GM13977 (cell line): ENCODE results near the gene LEF1.

Source experiments
- DNase-seq: peaks from one replicate; pipeline ENCODE4 v3.0.0; 2012; ENCODE audit warnings: low spot score
- in situ Hi-C: fragments of 300-500 bp; cut with MboI; formaldehyde crosslinking; loops from one replicate; pipeline ENCODE4 v1.12.0; 2022; ENCODE audit warnings: low sequenced_read_pairs, low pct_unique_long_range_greater_than_20kb, mixed read lengths, inconsistent platforms; ENCODE audit not compliant: unreplicated experiment
- TF ChIP-seq, protein P1 (sequence below): IDR thresholded peaks from 2 replicates; pipeline ENCODE4 v1.5.1; 2012; ENCODE audit warnings: mild to moderate bottlenecking, control low read depth; ENCODE audit not compliant: insufficient read depth; ENCODE audit errors: extremely low read depth, missing control alignments

LEF1 gene

DNA sequence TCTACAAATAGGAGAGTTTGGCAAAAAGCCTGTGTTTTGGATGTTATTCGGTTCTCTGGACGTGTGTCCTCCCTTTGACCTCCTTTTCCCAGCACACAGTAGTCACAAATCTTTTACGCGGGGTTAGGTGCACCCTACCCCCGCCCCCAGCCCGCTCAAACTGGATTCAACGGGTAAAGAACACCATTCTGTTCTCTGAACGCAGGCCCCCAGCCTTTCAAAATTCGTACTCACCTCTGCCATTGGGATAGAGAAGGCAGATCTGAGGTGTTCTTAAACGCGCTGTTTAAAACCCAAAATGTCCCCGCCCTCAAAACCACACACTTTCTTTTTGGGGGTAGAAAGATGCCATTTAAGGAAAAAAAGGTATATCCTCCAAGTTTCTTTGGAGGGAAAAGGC lies 2.7 kb downstream of the LEF1 start:
- TF ChIP-seq, protein P1, sequence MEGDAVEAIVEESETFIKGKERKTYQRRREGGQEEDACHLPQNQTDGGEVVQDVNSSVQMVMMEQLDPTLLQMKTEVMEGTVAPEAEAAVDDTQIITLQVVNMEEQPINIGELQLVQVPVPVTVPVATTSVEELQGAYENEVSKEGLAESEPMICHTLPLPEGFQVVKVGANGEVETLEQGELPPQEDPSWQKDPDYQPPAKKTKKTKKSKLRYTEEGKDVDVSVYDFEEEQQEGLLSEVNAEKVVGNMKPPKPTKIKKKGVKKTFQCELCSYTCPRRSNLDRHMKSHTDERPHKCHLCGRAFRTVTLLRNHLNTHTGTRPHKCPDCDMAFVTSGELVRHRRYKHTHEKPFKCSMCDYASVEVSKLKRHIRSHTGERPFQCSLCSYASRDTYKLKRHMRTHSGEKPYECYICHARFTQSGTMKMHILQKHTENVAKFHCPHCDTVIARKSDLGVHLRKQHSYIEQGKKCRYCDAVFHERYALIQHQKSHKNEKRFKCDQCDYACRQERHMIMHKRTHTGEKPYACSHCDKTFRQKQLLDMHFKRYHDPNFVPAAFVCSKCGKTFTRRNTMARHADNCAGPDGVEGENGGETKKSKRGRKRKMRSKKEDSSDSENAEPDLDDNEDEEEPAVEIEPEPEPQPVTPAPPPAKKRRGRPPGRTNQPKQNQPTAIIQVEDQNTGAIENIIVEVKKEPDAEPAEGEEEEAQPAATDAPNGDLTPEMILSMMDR = no peak
- in situ Hi-C loops = no loop called here
- no peak for DNase-seq

DNA sequence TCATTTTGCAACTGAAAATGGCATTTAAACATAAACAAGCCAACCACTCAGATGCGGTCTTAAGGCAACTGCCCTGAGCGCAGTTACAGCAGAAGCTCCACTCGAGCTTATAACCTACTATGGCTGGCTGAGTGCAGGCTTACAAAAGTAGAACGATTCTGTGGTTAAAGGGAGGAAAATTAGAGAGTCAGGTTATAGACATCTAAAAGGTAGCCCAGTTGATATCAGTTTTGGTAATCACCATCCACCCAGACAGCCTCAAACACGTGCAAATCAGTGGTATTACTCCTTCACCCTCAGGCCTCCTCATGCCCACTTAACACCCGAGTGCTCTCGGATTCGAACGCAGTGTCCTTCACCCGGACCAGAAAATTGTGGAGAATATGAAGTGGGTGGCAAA lies 3.1 kb downstream of the LEF1 start:
- in situ Hi-C loops = no loop called here
- TF ChIP-seq, protein P1 = no peak
- no peak for DNase-seq

DNA sequence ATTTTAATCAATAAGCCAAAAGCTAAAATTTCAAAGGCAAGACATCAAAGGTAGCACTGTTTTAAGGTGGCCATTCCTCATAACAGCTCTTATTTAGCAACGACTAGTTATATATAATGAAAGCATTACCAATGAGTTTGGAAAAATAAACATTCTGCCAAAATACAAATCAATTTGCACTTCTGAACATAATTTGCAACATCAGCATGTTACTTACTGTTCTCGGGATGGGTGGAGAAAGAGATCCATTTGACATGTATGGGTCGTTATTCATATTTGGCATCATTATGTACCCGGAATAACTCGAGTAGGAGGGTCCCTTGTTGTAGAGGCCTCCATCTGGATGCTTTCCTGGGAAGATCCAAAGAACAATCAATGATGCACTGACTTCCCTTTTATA lies 5.4 kb downstream of the LEF1 start:
- in situ Hi-C loops = no loop called here
- TF ChIP-seq, protein P1 = no peak
- DNase-seq = no peak

DNA sequence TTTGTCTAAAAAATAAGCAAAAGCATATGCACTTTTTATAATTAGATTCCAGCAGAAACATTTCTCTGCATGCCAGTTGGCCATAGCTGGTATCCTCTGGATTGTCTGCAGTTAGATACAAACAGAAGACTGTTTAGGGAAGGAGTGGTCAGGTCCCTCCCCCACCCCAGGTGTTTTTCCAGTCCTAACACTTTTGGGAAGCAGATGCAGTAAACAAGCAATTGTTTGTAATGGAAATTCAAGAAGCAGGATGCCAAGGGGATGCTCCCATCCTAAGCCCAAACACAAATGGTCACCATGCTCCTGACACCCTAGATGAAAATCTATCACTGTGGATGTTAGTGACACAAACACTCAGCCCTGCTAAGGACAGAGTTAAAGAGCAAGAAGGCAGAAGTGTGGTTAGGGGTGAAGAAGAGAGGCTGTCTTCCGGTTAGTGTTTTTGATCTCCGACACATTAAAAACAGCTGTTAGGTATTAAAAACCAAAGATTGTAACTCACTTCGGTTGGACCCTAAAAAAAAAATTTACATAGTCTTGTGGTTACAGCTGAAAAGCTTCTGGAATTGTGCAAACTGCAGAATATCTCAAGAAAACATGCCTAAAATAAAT lies 7.9 kb downstream of the LEF1 start:
- no peak for DNase-seq
- in situ Hi-C loops = no loop called here
- TF ChIP-seq, protein P1 = no peak

DNA sequence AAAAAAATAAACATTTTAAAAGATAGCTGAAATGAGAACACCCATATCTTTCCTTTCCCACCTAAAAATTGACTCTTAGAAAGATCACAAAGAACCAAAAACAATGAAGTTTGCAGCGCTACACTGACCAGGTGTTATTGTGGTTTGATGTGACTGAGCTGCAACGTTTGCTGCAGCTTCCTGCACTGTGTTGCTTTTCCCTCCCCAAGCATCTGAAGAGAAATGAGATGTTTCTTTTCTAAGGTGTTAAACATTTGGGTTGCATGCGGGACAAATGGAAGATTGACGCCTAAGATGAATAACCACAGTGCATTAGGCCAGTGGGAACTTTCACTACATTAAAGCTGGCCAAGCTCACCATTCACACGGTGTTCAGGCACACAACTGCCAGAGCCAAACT lies 8.9 kb downstream of the LEF1 start:
- DNase-seq = no peak
- TF ChIP-seq, protein P1 = no peak
- in situ Hi-C loops = no loop called here

DNA sequence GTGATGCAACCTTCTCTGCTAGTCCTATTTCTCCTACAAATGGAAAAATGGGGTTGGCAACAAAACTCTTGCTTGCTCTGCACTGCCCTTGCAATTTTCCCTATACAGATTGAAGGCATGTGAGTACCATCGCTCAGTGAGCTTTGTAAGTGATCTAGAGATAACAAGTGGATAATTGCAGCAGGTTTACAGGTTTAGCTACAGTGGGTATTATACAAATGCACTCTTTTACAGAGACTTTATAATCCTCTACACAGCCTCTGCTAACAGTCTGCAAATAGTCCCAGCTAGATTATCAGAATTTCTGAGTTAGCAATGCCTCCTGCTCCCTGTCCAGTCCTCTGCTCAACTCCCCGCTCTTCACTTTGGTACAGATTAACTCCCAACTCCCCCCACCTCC lies 11.1 kb downstream of the LEF1 start:
- no peak for DNase-seq
- TF ChIP-seq, protein P1 = no peak
- in situ Hi-C loops = no loop called here

DNA sequence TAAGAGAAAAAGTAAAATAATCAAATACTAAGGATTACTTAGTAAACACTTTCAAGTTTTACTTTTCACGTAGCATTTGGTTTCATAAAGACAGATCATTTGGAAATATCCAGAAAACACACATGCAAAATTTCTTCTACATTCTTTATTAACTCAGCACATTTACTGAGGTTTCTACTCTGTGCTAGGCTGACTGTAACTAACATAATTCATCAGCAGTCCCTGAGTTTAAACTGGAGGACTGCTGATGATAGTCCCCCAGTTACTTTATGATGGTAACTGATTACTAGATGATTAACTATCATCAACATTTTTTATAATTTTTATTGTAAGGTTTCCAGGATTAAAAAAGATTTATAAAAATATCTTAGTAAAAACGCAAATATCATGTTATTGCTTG lies 12.3 kb downstream of the LEF1 start:
- TF ChIP-seq, protein P1 = no peak
- DNase-seq = no peak
- in situ Hi-C loops = no loop called here
